CD4-positive, alpha-beta T cell treated with Interleukin-17A for 1 hour (primary cell): ENCODE results near the gene CYGB.
A peak's percentile ranks its signal among the peaks of the same experiment; 100 is the strongest.
"Not testable (repeated sequence)": the region's sequence is repeated elsewhere in the genome, so short reads cannot be mapped to it uniquely, and the experiment has no call there.

Experiments
- DNase-seq: peaks from one replicate; pipeline ENCODE4 v3.0.0-alpha.2; 2020

CYGB gene

DNA sequence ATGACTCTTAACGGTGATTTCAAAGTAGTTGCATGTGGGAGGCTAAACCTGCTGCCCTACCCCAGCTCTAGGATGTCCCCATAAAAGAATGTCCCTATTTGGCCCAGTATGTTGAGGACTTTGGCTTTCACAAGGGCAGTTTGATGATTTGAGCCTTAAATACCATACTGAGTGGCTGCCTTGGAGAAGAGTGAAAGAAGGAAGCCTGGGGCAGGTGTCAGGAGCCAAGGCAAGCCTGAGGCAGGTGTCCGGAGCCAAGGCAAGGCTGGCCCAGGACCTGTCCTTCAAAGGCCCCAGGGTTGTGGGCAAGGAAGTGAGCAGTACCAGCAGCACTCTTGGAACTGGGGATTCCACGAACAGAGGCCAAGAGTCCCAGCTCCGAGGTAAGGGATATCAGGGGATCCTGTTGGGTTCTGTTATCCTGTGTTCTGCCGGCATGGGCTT is 29.5 kb upstream of the CYGB start:
- no peak for DNase-seq

DNA sequence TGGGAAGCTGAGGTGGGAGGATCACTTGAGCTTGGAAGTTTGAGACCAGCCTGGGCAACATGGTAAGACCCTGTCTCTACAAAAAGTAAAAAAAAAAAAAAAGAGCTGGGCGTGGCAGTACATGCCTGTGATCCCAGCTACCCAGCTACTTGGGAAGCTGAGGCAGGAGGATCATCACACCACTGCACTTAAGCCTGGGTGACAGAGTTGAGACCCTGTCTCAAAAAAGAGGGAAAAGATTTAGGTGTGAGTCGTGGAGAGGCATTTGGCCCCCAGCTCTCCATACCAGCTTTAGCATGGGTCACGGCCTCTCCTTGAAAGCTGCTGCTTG is 29.1 kb upstream of the CYGB start:
- no peak for DNase-seq

DNA sequence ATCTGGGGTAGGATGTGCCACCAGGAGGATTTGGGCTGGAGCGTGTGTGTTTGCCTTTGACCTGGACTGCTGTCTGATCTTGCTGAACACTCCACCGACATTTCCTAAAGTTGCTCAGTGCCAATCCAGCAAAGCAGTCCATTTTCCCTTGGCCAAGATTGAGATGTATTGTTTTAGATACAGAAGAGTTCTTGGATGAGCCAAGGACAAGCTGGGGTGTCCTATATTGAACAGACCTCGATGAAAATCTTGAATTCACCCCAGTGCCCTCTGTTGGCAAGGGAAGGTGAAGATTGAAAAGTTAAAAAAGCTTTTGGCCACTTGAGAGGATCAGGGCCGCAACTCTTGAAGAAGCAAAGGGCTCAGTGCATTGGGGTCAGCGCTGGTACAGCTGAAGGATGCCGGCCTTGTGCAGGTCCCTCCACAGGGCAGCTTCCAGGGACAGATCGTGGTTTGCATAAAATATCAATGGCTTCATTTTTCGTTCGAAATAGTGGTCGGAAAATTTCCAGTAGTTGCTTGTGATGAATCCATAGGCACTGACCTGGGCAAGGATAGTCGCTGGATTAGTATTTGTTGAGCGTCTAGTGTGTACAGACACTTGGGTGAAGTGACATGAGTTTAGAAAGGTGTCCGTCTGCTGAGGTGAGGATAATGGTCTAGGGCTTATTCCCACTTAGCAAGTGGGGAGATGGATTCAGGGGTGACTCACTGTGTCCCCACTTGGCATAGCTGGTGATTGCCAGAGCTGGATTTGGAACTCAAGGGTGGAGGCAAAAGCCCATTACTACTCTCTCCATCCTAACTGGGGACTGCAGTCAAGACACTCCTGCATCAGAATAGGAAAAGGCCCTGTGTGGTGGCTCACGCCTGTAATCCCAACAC is 28.5 kb upstream of the CYGB start:
- DNase-seq: no peak

DNA sequence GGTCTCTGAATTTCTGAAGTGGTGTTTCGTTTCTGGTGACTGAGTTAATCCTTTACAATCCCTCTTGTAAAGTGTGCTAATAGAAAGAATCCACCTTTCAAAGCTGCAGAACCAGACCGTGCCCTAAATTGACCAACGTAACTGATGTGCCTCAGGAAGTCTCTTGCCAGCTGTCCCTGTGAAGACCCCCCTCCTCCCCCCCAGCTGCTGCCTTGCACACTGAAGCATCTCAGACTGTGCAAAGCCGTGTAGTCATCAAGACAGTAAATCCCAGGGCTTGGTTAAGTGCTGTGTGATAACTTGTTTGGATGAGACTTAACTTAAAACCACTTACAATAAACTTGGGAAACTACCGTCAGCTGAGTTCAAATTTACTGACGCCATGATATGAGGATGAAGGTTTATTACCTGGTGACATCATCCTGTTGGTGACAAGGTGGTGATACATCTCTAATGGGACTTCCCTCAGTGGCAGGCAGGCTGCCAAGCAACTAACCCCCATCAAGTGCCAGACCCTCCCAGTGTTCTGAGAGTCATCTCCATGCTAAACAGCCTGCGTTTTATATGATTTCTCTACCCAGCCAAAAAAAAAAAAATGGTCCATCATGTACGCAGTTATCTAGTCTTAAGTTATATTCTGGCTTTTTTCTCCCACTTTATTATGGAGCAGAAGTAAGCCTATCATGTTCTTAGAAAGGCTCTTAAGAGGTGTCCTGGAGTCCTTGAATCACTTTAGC is 27.6 kb upstream of the CYGB start:
- DNase-seq: peak; percentile 27

DNA sequence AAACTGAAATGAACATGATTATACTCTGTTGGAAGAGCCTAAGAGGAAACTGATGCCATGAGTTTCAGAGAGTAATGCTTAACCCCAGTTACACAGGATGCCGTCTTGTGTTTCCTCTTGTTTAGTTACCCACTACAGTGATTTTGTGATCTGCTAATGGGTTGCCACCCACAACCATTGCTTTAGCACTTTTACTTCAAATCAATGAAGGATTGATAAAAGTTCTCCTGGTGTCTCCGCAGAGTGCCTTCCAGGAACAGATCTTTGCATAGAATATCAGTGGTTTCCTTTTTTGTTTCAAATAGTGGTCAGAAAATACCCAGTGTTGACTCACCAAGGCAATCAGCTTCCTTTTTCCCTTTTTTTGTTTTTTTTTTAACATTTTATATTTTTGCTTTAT is 25.9 kb upstream of the CYGB start:
- DNase-seq: peak; percentile 25

DNA sequence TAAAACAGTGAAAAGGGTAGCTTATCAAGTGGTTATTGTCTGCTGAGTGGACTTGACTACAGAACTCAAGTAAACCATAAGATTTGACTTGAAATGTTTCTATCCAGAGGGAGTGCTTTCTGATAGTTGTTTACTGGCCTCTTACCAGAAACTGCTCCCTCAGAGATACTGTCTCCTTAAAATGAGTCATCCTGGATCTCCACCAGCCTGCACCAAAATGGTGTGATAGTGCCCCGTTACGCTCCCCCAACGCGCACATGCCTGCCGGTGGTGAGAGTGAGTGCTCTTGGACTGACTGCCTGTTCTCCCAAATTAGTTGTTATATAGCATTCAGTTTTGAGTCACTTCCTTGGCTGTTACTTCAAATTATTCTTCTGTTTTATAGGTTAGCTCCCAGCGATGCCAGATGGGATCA is 25.2 kb upstream of the CYGB start:
- DNase-seq: no peak

DNA sequence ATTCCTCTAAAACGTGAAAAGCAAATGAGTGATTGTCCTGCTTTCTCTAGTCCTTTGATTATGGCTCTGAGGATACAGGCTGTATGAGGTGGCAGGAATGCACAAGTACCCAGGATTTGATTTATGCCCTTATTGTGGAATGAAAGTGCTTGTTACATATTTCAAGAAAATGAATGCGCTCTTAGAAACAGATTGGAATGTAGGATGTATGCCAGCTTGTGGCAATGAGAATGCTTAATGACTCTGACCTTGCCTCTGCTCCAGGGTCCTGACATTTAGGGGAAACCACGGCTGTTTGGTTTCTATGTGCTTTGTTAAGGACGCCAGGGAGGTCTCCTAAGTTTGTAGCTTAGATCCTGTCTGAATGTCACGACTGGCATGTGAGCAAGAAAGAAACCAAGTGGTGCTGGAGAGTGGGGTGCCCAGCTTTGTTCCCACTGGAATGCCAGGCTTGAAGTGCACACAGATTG is 24.3 kb upstream of the CYGB start:
- DNase-seq: no peak

DNA sequence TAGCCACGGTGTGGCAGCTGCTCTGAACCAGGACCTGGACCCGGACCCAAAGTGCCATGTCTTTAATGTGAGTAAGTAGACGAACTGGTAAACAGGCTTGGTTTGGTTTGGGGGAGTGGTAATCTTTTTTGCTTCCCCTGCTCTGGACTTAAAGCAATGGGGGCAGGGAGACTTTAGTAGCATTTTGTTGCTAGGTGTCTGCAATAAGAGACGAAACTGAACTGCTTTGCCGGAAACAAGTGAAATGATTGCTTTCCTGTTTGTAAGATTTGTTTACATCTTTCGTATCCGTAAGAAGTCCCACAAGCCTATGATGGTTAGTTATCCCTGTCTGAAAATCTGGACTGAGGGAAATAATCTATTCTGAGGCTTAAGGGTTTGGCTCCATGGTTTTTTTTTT is 23.8 kb upstream of the CYGB start:
- peak; percentile 80 for DNase-seq

DNA sequence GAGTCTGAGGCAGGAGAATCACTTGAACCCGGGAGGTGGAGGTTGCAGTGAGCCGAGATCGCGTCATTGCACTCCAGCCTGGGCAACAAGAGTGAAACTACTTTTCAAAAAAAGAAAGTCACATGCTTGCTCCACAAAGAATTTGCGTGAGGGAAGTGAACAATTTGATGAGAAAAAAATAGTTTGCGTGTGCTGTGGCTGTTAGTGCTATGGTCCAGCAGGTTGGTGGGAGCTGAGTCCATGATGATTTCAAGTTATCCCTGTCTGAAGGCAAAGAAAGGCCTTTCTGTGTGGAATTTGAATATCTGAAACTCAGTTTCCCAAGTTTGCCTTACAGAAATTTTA is 23.3 kb upstream of the CYGB start:
- peak; percentile 39 for DNase-seq

DNA sequence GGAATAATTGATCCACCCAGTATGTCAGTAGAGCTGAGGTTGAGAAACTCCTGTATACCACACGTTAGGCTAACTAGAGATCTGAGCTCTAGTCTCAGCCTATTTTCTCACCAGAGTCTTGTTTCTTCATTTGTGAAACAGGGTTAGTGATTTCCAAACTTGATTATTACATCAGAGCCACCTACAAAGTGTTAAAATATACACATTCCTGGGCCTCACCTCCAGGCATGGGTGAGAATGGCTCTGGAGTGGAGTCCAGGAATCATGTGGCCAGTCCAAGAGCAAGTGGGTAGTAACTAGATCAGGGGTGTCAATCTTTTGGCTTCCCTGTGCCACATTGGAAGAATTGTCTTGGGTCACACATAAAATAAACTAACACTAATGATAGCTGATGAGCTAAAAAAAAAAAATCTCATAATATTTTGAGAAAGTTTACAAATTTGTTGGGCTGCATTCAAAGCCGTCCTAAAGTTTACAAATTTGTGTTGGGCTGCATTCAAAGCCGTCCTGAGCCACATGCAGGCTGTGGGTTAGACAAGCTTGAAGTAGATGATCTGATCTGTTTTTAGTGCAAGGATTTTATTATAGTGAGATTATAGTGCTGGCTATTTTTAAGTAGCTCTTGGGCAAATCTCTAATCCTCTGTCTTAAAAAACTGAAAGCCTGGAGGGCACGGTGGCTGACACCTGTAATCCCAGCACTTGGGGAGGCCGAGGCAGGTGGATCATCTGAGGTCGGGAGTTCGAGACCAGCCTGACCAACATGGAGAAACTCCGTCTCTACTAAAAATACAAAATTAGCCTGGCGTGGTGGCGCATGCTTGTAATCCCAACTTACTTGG is 22.7 kb upstream of the CYGB start:
- DNase-seq: no peak

DNA sequence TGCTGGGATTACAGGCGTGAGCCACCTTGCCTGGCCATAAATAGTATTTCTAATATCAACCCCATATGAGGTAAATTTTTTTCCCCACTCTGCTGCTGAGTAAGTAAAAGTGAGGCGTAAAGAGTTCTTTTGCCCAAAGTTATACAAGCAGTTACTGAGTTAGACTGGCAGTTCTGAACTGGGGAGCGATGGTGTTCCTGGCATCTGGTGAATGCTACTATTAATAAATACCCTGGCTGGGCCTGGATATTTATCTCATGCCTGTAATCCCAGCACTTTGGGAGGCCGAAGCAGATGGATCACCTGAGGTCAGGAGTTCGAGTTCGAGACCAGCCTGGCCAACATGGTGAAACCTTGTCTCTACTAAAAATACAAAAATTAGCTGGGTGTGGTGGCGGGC is 22.0 kb upstream of the CYGB start:
- not testable (repeated sequence) for DNase-seq

DNA sequence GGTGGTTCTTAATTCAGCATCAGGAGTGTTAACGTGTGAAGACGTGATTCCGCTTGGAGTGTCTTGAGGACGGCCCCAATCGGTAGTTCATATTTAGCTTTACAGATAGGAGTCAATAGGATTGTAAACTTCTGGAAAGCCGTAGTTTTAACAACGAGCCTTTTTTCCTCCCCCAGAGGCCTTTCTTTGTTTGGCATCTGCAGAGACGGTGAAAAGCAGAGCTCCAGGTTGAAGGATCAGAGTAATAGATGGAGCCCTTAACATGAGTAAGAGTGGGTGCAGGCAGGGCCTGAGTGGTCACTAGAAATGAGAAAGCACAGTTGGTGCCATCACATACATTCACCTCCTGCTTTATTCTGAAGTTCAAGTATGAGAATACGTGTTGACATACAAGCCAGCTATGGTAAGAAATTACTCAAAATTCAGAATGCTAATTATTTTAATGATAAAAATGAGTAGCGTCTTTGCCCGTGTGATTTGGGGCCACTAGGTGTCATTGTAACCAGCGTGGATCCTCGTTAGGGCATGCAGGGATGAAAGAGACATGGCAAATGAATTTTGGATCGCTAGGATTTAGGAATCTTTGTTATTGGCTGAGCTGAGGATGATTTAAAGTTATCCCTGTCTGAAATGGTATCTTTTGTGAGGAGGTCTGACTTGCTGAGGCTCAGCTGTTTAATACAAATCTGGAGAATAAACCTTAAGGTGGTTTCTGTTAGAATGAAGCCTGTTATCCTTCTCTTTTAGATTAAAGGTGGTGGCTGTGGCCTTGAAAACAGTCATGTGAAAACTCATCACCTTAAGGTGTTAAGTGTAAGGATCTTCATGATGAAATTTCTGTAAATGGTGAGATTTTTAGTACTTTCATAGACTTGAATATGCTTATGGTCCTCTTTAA is 20.9 kb upstream of the CYGB start:
- DNase-seq: peak; percentile 44

DNA sequence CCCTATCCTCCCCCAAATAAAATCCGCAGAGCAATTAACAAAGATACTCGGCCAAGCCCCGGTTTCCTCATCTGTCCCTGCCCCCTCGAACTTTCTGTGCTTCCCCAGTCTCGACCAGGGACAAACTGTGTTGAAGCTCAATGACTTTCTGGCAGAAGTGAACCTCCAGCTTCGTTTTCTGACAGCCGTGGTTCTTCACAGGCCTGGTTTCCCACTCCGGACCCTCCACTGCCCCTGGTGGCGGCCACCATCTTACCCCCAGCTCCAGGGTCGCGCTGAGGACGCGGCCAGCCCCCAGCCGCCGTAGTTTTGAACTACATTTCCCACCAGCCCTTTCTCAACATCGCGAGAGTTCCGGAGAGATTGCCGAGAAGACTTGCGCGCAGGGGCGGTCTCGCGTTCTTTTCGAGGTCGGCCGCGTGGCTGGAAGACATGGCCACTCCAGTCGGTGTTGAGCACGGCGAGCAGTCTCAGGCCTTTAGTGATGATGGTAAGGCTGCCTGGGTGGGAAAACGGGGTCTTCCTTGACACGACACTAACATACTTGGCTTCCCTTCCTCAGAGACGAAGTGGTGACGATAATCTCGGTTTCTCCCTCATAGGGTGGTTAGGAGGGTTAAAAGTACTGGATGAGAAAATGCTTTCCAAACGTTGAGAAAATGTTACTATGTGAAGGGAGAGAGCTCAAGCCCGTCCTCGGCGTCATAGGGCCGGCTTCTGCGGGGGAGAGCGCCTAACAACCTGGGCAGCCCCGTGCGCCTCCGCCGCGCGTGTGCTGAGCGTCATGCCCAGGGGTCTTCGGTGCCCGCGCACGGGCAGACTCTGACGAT is 20.1 kb upstream of the CYGB start:
- peak; percentile 98 for DNase-seq

DNA sequence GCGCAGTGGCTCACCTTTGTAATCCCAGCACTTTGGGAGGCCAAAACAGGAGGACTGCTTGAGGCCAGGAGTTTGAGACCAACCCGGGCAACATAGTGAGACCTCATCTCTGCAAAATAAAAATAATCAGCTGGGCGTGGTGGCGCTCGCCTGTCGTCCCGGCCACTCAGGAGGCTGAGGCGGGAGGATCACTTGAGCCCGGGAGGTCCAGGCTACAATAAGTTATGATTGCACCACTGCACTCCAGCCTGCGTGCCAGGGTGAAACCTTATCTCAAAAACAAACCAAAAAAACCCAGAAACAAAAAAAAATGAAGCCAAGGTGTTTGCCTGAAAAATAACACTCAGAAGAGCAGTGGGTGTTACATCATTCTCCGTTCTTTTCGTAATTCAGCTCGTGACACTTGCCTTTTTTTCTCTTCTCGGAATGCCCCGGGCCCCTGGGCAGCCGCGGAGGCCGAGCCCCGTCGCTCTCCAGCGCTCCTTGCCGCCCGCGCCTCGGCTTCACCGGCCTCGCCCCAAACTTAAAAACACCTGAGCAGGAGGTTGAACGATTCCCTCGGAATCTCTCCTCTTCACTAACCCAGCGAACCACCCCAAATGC is 19.4 kb upstream of the CYGB start:
- peak; percentile 77 for DNase-seq

DNA sequence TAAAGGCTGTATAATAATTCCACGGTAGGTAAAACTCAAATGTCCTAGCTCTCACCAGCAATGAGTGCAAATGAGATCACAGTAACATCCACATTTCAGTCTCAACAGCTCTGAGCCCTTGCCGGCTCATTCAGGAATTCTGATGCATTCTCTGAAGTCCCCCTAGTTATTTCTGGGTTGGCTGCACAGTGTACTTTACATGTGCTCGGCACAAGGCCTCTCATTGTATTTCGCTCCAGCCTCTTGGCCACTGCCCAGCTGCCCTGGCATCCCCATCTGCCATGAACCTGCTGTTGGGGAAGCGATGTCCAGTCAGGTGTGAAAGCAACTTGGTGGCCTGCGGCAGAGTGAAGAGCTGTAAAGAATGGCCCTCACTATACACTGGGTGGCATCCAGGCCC is 16.6 kb upstream of the CYGB start:
- no peak for DNase-seq

DNA sequence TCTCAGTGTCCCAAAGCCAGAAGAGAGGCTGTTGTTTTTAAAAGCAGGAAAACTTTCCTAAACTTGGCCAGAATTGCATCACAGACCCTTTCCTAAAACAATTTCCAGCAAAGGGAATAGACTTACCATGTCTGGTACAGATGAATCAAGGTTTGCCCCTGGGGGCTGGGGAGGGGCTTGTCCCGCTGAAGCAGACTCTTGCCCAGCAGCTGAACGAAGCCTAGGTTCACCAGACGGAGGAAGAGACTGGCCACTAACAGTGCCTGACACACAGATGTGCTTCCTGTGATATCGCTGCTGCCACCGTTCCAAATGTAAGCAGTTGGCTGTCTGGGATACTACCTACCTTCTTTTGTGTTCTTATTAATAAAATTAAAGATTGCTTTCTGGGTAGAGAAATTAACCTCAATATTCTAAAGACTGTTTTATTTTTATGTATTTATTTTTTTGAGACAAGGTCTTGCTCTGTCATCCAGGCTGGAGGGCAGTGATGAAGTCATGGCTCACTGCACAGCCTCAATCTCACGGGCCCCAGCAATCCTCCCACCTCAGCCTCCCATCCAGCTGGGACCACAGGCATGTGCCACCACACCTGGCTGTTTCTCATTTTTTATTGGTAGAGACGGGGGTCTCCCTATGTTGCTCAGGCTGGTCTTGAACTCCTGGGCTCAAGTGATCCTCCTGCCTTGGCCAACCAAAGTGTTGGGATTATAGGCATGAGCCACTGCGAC is 15.8 kb upstream of the CYGB start:
- DNase-seq: no peak

DNA sequence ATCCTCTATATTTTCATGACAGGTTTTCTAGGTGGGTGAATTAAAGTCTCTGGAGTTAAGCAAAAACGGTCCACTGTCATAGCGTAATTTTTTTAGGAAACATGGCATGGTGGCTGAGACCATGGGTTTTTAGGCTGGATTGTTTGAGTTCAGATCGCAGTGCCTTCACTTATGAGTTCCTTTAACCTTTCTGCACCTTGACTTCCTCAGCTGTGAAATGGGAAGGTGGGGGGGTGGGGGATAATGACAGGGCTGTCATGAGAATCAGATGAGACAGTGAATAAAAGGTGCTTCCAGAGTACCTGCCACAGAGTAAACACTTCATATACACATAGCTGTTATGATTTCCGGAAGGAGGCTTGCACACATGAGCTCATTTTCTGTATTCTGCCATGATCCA is 14.2 kb upstream of the CYGB start:
- DNase-seq: no peak

DNA sequence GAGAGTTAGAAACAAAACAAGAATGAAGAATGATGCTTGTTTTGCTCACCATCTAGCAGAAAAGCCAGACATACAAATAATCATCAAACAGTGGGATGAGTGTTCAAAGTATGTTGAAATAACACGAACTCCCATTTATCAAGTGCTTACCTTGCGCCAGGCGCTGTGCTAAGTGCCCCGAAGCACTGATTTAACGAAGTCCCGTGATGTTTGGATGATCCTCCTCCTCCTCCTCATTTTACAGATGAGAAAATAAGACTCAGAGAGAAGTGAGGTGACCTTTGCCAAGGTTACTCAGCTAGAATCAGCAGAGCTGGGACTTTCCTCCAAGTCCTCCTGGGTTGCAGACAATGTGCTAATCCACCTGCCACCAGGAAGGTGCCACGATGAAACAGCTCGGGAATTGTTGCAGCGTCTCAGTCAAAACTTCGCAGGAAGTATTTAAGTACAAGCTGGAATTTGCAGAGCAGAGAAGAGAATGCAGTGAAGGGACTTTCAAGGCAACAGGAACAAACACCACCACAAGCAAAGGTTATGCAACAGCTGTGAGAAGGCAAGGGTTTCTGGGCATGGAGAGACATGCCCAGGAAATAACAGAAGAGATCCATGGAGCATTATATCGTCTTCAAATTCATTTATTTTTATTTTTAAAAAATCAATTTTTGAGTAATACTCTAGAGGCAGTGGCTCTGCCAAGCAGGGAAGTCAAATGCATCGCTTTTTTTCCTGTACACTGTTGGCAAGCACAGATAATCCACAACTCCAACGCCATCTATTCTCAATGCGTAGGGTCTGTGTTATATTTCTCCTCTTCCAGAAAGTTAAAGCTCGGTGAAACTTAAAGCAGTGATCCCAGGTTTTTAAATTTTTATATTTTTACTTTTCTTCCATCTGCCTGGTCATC is 13.5 kb upstream of the CYGB start:
- no peak for DNase-seq

DNA sequence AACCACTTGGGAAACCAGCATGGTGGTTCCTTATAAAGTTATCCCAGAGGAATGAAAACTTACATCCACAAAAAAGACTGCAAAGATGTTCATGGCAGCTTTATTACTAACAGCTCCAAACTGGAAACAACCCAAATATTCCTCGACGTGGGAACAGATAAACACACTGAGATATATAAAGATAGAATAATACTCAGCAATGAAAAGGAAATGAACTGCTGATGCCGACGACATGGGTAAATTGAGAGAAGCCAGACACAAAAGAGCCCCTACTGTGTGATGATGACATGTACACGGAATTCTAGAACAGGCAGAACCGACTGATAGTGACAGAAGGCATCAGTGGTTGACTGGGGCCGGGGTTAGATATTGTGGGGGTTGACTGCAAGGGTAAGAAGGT is 12.0 kb upstream of the CYGB start:
- no peak for DNase-seq
